Cardiac septum (tissue), 1 donor: Measurements from ENCODE around the gene TENT4A. TPM values are rescaled to one million over a fixed set of nuclear protein-coding genes. Genes with fewer than 3 reads are reported as not detected.

ENCODE experiments used
- DNase-seq: peaks from one replicate; pipeline ENCODE4 v3.0.0-alpha.2; 2020; ENCODE audit warnings: low spot score
- intact Hi-C: fragments of 100-400 bp; cut with DNase I; formaldehyde crosslinking; loops from one replicate; pipeline ENCODE4 v1.14.0; 2022
- total RNA-seq: library from RNA; stranded (reverse); fragmentation: NEBNext Ultra II Directional; extraction: Animal tissue kit (Norgen Biotek cat#: 25700); gene quantifications from one replicate; pipeline ENCODE4 v1.2.1, GENCODE V29; 2021
- donor health status: DM: no; HTN: no; CAD: no.

The TENT4A gene
- total RNA-seq, 1 donor from 2014 or later: 18.4 TPM

DNA sequence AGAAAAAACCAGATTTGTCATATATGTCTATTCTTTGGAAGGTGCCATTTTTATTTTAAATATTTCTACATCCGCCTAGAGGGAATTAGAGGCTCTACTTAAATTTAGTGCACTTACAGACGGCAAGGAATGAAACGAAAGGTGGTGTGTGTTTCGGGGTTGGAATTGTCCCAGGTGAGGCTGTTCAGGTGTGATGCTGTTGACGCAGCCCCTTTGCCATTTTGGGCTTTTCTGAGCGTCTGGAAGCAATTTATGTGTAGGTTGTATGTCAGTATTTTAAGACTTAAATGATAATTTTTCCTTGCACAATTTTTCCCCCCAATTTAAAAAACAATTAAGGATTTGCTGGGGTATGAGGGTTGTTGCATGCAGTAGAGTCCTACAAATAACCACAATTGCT lies 2.0 kb downstream of the TENT4A start:
- intact Hi-C loops: no loop called here

DNA sequence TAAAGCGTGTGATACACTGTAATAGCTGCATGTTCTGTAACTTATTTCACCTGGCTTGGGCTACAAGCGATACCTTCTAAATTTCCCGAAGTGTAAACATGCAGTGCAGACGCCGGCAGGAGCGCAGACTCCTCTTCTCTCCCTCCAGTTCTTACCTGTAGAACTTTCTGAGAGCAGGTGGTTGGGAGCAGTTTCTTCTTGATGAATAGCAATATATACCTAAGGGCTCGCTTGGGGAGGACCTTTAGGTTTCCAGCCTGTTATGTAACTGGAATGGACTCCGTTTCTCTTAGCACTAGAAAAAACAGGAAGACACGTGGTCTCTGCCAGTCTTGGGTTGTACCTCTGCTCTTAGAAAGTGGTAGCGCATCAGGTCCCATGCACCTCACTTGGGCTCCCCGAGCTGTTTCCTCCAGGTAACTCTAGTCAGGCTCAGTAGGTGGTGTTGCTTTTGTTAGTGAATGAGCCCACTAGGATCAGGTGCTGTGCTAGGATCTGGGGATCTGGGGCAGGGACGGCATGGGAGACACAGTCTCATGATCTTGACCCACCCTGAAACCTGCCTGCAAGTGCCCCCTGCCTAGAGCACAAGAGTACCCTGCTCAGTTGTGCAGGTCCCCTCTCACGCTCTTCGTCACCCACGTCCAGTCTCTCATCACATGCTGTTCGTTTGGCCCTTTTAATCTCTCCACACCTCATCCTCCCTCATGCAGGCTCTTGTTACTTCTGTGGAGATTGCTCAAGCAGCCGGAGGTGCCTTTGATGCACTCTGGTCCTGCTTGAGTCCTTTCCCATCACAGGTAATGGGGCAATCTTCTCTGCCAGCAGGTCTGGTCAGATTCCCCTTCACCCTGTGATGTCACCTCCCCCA lies 2.8 kb downstream of the TENT4A start:
- DNase-seq: no peak
- intact Hi-C loops: no loop called here

More for the DNA sequence above, 2.0 kb downstream of the TENT4A start:
- no peak for DNase-seq

DNA sequence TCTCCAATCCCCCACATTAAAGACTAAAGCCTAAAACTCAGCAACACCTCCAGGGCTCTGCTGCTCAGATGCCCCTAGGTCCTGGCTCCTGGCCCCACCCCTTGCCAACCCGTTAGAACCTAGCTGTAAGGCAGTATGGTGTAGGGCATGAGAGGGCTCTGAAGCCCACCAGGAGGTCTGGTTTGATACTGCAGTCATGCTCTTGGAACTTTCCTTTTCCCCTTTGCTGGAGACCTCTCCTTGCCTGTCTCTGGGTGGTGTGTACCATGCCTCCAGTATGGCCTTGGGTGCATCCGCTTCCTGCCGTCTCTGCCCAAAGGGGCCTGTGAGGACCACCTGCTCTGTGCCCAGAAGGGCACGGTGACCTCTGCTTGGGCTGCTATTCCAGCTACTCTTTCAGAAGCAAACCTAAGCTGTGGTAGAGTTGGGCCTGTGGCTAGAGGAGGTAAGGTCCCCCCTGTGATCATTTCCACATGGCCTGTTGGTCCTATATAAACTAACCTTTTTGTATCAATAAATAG lies 3.5 kb downstream of the TENT4A start:
- DNase-seq: no peak
- intact Hi-C loops: no loop called here

DNA sequence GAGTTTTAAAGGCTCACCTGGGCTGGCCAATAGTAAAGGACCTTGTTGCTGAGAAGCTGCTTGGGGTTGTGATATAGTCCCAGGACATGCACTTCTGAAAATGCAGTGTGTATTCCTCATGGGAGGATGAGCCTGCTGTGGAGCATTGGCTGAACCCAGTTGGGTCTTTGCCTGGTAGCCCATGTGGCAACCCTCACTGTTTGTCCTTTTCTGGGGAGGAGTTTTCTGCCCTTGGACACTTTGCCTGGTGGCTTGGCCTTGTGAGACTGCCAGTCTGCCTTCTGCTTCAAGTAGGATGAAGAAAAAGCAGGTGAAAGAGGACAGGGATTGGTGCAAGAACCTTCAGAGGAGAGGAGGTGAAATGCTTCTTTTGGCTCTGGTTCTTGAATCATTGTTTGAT lies 4.0 kb downstream of the TENT4A start:
- intact Hi-C loops: no loop called here
- no peak for DNase-seq

DNA sequence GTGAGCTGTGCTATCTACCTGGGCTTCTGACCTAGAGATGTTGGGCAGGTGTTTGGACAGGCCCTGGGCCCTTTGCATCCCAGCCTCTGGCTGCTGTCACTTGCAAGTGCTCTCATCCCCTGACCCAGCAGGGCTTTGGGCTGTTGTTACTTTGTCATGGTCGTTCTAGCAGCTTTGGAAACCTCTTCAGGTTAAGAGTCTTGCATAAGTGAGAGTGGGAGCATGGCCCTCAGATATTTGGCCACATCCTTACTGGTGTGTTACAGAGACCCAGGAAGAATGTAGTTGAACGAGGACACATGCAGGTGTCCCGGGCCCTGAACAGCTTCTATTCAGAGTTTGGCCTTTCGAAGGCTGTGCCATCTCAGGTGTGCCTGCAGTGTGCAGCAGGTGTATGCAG lies 4.5 kb downstream of the TENT4A start:
- intact Hi-C loops: no loop called here
- no peak for DNase-seq

DNA sequence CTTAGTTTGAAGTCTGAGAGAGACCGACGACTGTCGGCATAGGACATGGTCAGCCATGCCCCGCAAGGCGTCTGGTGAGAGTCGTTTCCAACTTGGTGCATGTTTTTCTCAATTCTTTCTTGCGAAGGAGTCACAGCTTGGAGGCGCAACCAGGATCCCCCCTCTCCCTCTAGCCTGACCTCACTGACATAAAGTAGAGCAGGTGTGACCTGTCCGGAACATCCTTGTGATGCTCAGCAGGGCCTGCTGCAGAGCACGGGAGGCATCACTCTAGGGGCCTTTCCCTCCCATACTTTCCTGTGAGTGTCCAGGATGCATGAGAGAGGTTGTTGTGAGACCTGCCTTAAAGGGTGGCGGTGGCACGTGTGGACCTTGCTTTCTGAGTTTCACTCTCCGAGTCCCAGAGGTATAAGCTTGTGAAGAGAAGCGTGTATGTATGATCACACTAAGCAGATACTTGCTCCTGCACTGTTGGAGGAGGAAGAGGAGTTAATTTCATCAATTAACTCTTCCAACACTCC lies 5.0 kb downstream of the TENT4A start:
- no peak for DNase-seq
- intact Hi-C loops: no loop called here

DNA sequence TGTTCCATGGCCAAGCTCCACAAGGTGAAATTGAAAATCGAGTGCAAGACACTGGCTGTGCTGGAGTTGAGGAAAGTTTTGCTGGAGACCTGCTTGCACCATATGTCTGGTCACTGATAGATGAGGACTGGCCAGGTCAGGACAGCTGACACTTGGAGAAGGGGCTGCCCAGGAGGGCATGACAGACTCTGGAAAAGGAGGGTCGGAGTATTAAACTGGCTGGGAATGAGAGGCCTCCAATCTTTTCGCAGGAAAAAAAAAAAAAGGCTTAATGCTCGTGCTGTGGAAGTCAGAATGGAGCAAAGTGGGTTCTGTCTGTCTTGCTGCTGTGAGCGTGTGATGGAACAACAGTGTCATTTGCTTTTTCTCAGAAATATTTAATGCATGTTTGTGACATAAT lies 5.5 kb downstream of the TENT4A start:
- intact Hi-C loops: no loop called here
- no peak for DNase-seq

DNA sequence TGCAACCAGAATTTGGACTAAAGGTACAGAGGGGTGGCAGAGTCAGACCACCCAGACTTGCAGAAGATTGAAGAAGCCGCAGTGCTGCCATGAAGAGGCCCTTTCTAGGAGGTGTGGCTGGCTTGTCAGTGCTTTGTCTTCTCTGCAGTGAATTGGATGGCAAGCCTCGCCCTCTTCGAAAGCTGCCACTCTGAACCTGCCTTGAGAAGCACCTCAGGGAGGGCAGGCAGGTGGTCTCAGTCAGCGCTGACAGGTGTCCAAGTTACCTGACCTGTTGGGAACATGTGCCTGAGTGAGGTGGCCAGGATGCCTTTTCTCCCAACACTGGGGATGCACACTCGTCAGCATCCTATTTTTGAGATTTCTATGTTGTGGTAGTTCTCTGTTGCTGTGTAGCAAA lies 6.2 kb downstream of the TENT4A start:
- DNase-seq: no peak
- intact Hi-C loops: no loop called here

DNA sequence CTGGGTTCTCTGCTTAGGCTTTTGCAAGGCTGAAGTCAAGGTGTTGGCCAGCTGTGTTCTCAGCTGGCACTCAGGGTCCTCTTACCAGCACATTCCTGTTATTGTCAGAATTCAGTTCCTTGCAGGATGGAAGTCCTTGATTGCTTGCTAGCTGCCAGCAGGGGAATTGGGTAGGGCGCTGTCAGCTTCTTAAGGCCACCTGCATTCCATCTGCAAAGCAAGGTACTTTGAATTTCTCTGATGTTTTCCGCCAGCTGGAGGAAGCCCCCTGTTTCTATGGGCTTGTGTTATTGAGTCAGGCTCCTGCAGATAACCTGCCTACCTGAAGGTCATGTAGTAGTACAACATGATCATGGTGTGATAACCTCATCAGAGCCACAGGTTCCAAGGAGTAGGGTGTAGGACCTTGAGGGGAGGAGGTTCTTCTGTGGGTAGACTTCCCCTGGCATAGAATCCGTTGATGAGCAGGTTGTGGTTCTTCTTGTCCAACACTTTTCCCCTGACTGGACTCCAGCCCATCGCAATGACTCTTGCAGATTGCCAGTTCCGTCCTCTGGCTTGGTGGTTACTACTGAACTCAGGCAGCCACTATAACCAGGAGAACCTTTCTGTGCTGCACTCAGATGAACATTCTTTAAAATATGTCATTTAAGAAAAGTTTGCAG lies 6.8 kb downstream of the TENT4A start:
- intact Hi-C loops: loop anchor here (1.0 kb wide), 1 partner anchor 10 kb away; no protein-coding TSS in a partner anchor
- DNase-seq: no peak

DNA sequence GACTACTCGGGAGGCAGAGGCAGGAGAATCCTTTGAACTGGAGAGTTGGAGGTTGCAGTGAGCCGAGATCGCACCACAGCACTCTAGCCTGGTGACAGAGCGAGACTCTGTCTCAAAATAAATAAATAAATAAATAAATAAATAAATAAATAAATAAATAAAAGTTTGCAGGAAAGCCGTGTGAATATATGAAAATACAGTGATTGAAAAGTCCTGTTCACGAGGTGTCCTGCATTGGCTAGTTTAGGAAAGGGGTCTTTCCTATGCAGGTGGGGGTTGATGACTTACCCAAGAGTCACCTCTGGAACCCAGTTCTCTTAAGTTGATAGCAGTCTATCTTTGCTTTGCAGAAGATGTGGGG lies 7.3 kb downstream of the TENT4A start:
- DNase-seq: no peak
- intact Hi-C loops: loop anchor here (1.0 kb wide), 1 partner anchor 10 kb away; no protein-coding TSS in a partner anchor

DNA sequence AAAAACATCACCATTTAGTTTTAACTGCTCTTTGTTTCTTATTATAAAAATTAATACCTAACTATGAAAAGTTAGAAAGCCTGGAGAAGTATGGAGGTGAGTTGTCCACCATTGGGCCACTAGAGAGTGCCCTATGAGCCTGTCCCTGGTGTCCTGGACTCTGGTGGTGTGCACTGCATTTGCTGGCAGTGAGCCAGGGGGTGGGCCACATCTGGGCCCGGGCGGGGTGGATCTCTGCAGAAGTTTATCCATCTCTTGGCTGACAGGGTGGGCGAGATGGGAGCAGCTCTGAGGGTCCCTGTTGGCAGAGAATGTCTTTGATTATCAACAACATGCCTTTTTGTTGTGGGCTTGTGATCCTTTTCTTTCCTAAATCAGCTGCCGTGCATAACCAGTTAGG lies 8.2 kb downstream of the TENT4A start:
- no peak for DNase-seq
- intact Hi-C loops: no loop called here

DNA sequence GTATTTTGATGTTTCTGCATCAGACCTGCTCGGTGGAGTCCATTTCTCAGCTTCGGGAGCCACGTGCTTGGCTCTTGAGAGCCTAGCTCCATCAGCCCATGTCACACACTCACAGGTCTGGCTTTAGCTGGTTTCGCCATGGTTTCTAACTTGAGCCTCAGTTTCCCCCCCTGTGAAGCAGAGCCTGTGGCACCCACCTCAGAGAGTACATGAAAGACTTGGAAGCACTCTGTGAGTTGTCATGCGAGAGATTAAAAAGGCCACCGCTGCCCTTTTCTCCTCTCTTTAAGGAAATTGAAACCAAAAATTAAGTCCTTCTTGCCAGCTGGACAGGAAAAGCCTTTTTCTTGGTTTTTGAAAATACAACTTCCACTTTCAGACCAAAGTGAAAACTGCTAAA lies 8.8 kb downstream of the TENT4A start:
- intact Hi-C loops: no loop called here
- no peak for DNase-seq

DNA sequence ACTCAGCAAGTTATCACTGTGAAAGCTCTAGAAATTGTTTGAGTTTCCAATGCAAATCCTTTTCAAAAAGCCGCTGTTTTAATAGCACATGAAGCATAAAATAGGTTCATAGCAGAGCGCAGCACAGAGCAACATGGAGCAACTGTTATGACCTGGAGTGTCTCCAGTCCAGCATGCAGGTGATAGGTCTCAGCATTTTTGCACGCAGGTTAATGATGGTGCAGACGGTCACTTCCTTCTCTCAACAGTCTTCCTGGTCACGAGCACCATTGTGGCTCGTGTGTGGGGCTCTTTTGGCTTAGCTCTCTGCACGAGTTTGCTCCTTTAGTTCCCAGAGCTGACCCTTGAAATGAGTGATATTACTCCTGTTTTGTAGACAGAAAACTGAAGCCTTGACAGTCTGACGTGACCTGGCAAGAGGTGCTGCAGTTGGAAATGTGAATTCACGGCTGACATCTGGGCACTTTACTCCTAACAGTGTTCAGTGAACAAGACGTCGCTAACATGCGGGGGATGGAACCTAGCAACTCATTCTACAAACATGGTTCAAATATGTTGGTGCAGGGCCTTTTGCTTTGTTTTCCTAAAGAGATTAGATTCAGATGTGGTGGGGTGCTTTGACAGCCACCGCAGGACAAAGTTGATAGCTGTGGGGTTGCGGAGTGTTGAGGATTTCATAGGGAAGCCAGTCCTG lies 10.0 kb downstream of the TENT4A start:
- intact Hi-C loops: no loop called here

DNA sequence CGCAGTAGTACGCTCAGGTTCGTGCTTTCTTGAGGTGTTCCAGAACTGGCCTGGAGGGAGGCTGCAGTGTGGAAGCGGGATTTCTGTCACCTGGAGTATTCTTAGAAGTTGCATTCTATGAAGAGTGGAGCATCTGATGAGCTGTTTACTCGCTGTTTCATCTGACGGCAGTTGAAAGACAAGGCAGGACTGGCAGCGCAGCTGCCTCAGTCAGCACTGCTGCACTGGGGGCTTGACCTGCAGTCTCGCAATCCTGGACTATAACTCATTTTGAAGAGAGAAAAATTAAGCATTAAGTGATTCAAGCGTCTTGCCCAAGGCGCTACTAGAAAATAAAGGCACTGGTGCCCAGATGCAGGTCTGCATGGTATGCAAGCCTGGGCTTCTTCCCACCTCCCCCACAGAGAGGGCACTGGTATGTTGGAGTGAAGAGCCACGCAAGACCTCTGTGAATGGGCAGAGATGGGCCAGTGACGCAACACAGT lies 10.6 kb downstream of the TENT4A start:
- DNase-seq: no peak
- intact Hi-C loops: no loop called here

More for the DNA sequence above, 10.0 kb downstream of the TENT4A start:
- no peak for DNase-seq

DNA sequence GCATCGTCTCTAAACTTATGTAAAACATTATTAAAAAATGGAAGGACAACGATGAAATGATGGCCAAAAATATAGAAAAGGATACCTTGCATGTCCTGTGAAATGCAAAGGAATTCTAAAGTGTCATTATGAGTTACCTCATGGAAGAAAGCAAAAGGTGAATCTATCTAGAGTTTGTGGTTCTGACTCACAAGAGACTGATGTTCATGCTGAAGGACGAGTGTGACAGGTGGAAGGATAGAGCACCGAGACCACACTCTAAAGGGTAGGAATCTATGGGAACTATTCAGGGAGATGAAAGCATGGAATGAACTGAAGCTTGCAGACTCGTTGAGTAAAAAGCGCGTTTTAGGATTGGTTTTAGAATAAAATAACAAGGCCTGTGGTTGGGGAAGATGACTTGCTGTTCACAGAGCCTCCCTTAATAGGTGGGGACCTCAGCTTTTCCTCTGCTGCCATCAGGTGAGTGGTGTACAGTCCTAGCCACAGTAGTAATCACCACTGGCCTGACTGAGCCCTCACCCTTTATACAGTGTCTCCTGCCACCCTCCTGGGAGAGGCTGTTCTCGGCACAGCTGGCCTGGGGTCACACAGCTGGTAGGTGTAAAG lies 11.2 kb downstream of the TENT4A start:
- intact Hi-C loops: no loop called here
- DNase-seq: no peak

DNA sequence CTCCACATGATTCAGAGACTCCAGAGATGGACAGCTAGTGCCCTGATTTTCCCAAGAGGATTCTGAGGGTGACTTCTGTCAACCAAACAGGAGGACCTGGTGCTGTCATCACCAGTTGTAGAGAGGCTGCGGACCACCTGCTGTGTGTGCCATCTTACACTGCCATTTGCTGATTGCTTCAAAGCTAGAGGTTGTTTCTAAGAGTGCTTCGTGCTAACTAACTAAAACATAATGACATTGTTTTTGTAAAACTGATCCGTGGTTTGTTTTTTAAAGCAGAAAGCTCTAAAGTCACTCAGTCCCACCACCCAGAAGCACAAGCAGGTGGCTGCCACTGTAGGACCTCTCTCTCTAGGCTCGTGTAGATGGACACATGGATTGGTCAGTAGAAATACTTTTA lies 12.2 kb downstream of the TENT4A start:
- intact Hi-C loops: no loop called here

DNA sequence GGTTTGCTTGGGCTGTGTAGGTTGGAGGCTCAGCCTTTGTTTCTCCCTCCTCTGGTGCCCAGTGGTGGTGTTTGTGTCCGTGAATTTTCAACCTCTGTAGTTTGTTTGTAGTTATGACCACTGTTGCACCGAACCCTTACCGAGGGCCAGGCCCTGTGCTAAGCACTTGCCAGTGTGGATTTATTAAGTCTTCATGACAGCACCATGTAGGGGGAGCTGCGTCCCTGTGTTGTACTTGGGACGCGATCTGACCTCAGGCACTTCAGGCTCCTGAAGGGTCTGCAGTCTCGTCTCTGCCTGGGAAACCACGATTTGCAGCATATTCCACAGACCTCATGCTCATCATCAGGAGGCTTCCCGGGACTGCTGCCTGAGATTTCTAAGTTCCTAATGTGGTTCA lies 12.8 kb downstream of the TENT4A start:
- no peak for DNase-seq
- intact Hi-C loops: no loop called here

More for the DNA sequence above, 12.2 kb downstream of the TENT4A start:
- no peak for DNase-seq

DNA sequence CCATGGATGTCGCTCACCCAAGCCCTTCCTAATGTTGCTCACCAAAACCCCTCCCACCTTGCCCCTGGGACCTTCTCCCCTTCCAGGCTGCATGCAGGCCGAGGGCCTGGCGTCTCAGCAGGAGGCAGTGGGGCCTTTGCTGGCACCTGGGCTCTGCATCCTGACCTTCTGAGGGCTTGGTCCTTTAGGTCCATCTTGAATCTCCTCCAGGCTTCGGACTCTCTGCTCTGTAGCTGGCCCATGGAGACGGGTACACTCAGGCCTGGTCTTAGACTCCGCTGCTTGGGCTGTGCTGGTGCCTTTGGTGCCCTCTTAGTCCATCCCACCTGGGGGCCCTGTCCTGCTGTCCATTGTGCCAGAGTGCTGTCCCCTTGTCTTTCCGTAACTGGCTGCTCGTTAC lies 14.0 kb downstream of the TENT4A start:
- intact Hi-C loops: no loop called here
- no peak for DNase-seq

DNA sequence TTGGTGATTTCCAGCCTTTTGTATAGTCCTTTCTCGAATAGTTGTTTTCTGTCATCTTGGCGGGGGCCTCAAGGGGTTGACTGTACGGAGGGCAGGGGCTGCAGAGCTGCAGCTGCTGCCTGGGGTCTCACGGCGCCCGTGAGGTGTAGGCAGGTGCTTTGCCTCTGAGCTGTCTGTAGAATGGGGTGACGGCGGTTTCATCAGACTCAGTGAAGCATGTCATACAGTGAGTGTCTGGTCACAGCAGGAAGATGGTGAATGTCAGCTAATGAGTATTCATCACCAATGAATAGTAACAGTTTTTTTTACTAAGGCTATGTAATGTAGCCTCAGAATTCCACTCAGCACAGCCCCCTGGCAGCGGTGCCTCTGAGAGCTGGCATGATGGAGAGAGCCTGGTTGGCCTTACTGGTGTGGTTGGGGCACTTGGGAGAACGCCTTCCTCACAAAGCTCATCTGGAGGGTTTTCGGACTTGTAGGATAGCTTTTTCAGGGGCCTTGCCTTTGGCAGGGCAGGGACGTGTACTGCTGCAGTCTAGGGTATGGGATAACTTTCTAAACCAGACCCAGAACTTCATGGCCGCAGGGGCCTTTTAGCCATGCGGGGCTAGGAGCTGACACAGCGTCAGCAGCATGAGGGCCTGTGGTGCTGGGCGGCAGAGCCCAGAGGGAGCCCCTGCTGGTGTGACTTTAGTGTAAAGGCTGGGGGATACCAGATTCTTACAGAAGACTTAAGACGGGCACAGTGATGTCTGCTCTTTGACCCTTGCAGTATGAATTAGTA lies 15.0 kb downstream of the TENT4A start:
- intact Hi-C loops: no loop called here
- DNase-seq: no peak
